HFF-Myc (cell line): ENCODE measurements around the gene PPIP5K2.
A peak's percentile ranks its signal among the peaks of the same experiment; 100 is the strongest.

Experiments
- DNase-seq: peaks from one replicate; pipeline ENCODE4 v3.0.0-alpha.2; 2011; ENCODE audit warnings: low read depth; ENCODE audit errors: extremely low read depth
- H3K4me3 ChIP-seq: replicated peaks from 2 replicates; pipeline ENCODE4 v1.5.1; 2011; ENCODE audit warnings: low read depth, mild to moderate bottlenecking, control low read depth, low read length
- CTCF ChIP-seq: IDR thresholded peaks from 2 replicates; pipeline ENCODE4 v1.5.1; 2012; ENCODE audit warnings: mild to moderate bottlenecking, low read depth, low read length, control low read depth; ENCODE audit errors: missing control alignments

The PPIP5K2 gene

GRCh38 chr5:103259705-103260355 lies 139.7 kb downstream of the PPIP5K2 start:
- no peak for DNase-seq
- no peak for TF ChIP-seq CTCF
- peak overlapping the region; percentile 84 for H3K4me3 ChIP-seq

GRCh38 chr5:103260951-103261350 lies 140.8 kb downstream of the PPIP5K2 start:
- peak overlapping the region; percentile 84; the same call in 1 of the 2 replicates for H3K4me3 ChIP-seq
- no peak for DNase-seq
- TF ChIP-seq CTCF, result no peak
